ENCODE results near the gene SIX2.

DNA sequence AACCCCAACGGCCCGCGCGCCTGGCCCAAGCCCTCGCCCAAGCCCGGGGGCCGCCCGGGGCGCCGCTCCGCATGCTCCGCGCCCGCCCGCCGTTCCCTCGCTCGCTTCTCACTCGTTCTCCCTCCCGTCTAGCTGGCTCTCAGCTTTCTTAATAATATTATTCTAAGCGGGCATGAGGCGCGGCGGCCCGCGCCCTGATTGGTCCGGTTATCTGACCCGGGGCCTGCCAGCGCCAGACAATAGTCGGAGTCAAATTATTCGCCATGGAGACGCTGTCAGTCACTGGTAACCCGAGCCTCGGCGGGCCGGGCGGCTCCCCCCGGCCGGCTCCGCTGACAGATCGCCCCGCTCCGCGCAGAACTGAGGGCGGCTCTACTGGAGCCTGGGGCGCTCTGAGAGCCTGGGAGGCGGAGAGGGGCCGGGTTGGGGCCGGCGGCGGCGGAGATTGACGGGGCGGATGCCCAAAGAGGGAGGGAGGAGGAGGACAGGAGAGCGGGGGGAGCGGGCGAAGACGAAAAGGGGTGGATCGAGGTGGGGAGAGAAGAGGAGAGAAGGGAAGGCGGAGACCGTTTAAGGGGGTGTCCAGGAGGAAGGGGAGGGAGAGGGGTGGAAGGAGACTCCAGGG is at the start of gene SIX2:
- TF ChIP-seq TAF1 (IDR thresholded peaks at IDR 0.05; ENCODE audit: low read depth, low read length): no peak
- no peak for TF ChIP-seq POLR2A (IDR thresholded peaks at IDR 0.05; ENCODE audit: low read depth, low read length)
- no peak for TF ChIP-seq POLR2AphosphoS5 (IDR thresholded peaks at IDR 0.05; ENCODE audit: low read depth, low read length)
- TF ChIP-seq PAX5 (IDR thresholded peaks at IDR 0.05; ENCODE audit: insufficient read depth, low read length, severe bottlenecking): no peak
- TF ChIP-seq SPI1 (IDR thresholded peaks at IDR 0.05; ENCODE audit: low read depth, low read length): no peak
